H9 (cell line): Measurements from ENCODE around the gene CHRNA5. TPM values are rescaled to one million over a fixed set of nuclear protein-coding genes. Genes with fewer than 3 reads are reported as not detected.

Experiments
- DNase-seq: peaks from one replicate; pipeline ENCODE4 v3.0.0-alpha.2; 2017
- H2AFZ ChIP-seq: one replicate; pipeline ENCODE4 v1.6.1; 2013; ENCODE audit warnings: mild to moderate bottlenecking, low read length, control low read depth, moderate library complexity
- H2AK5ac ChIP-seq: 2 replicates; pipeline ENCODE4 v1.6.1; 2013; ENCODE audit warnings: low read length, control low read depth, mixed read lengths; ENCODE audit not compliant: insufficient read length
- H2BK120ac ChIP-seq: one replicate; pipeline ENCODE4 v1.6.1; 2013; ENCODE audit warnings: low read depth, mild to moderate bottlenecking, low read length, control low read depth, inconsistent platforms; ENCODE audit not compliant: poor library complexity, severe bottlenecking
- H2BK12ac ChIP-seq: 2 replicates; pipeline ENCODE4 v1.6.1; 2013; ENCODE audit warnings: low read length, control low read depth, mixed read lengths, low read depth; ENCODE audit not compliant: insufficient read length
- H2BK15ac ChIP-seq: 2 replicates; pipeline ENCODE4 v1.6.1; 2013; ENCODE audit warnings: low read depth, low read length, control low read depth
- H2BK20ac ChIP-seq: one replicate; pipeline ENCODE4 v1.6.1; 2013; ENCODE audit warnings: low read depth, mild to moderate bottlenecking, low read length, control low read depth, inconsistent platforms; ENCODE audit not compliant: poor library complexity, severe bottlenecking
- H2BK5ac ChIP-seq: 2 replicates; pipeline ENCODE4 v1.6.1; 2013; ENCODE audit warnings: low read length, control low read depth, mixed read lengths; ENCODE audit not compliant: insufficient read length
- H3K14ac ChIP-seq: 2 replicates; pipeline ENCODE4 v1.6.1; 2013; ENCODE audit warnings: low read length, control low read depth; ENCODE audit not compliant: insufficient read depth
- H3K18ac ChIP-seq: 2 replicates; pipeline ENCODE4 v1.6.1; 2013; ENCODE audit warnings: low read depth, mild to moderate bottlenecking, mixed read lengths, low read length, control low read depth; ENCODE audit not compliant: insufficient read length
- H3K23ac ChIP-seq: 2 replicates; pipeline ENCODE4 v1.6.1; 2013; ENCODE audit warnings: low read length, control low read depth, mixed read lengths, low read depth; ENCODE audit not compliant: insufficient read length
- H3K23me2 ChIP-seq: 2 replicates; pipeline ENCODE4 v1.6.1; 2013; ENCODE audit warnings: low read depth, mild to moderate bottlenecking, mixed read lengths, low read length, control low read depth; ENCODE audit not compliant: insufficient read length, poor library complexity, severe bottlenecking
- H3K27ac ChIP-seq: 2 replicates; pipeline ENCODE4 v1.5.1; 2013; ENCODE audit warnings: low read length, control low read depth, mixed read lengths, low read depth; ENCODE audit not compliant: insufficient read length
- H3K27me3 ChIP-seq: 2 replicates; pipeline ENCODE4 v1.6.1; 2013; ENCODE audit warnings: low read length, control low read depth, inconsistent platforms; ENCODE audit not compliant: insufficient read depth
- H3K4ac ChIP-seq: 2 replicates; pipeline ENCODE4 v1.6.1; 2013; ENCODE audit warnings: low read depth, mild to moderate bottlenecking, control low read depth, inconsistent platforms, low read length, moderate library complexity
- H3K4me1 ChIP-seq: 2 replicates; pipeline ENCODE4 v1.6.1; 2013; ENCODE audit warnings: low read length, control low read depth, inconsistent platforms; ENCODE audit not compliant: insufficient read depth
- H3K4me2 ChIP-seq: 2 replicates; pipeline ENCODE4 v1.6.1; 2013; ENCODE audit warnings: low read length, control low read depth, mixed read lengths; ENCODE audit not compliant: insufficient read length, insufficient read depth
- H3K56ac ChIP-seq: 2 replicates; pipeline ENCODE4 v1.6.1; 2013; ENCODE audit warnings: low read depth, mild to moderate bottlenecking, mixed read lengths, low read length, control low read depth; ENCODE audit not compliant: insufficient read length
- H3K79me1 ChIP-seq: 2 replicates; pipeline ENCODE4 v1.6.1; 2013; ENCODE audit warnings: low read depth, mild to moderate bottlenecking, moderate library complexity, low read length, control low read depth, inconsistent platforms; ENCODE audit not compliant: insufficient read depth, poor library complexity, severe bottlenecking
- H3K79me2 ChIP-seq: 2 replicates; pipeline ENCODE4 v1.6.1; 2013; ENCODE audit warnings: low read length, control low read depth, inconsistent platforms; ENCODE audit not compliant: insufficient read depth
- H3K9ac ChIP-seq: 2 replicates; pipeline ENCODE4 v1.6.1; 2013; ENCODE audit warnings: low read length, control low read depth, mixed read lengths; ENCODE audit not compliant: insufficient read length; ENCODE audit errors: extremely low read depth
- H3K9me3 ChIP-seq: one replicate; pipeline ENCODE4 v1.6.1; 2013; ENCODE audit warnings: low read depth, low read length, inconsistent platforms; ENCODE audit not compliant: control insufficient read depth
- H3T11ph ChIP-seq: one replicate; pipeline ENCODE4 v1.6.1; 2013; ENCODE audit warnings: mild to moderate bottlenecking, low read length, control low read depth, inconsistent platforms
- H4K20me1 ChIP-seq: one replicate; pipeline ENCODE4 v1.6.1; 2013; ENCODE audit not compliant: control insufficient read depth, insufficient read length, insufficient read depth
- H4K5ac ChIP-seq: 2 replicates; pipeline ENCODE4 v1.6.1; 2013; ENCODE audit warnings: low read depth, mild to moderate bottlenecking, mixed read lengths, low read length, control low read depth; ENCODE audit not compliant: insufficient read length
- H4K8ac ChIP-seq: replicated peaks from 2 replicates; pipeline ENCODE4 v1.6.1; 2013; ENCODE audit warnings: low read length, control low read depth, mixed read lengths, low read depth; ENCODE audit not compliant: insufficient read length
- H4K91ac ChIP-seq: 2 replicates; pipeline ENCODE4 v1.6.1; 2013; ENCODE audit warnings: low read depth, mild to moderate bottlenecking, moderate library complexity, mixed read lengths, low read length, control low read depth; ENCODE audit not compliant: insufficient read length
- H3K27ac Mint-ChIP-seq, 3 experiments: 2 replicates in 2 of 3; 3 replicates in 1 of 3; pipeline ENCODE4 v1.8.0; 2020 to 2021; ENCODE audit warnings: mixed read lengths in 3 of 3, mild to moderate bottlenecking in 1 of 3, moderate library complexity in 1 of 3
- H3K27me3 Mint-ChIP-seq: 2 replicates; pipeline ENCODE4 v1.8.0; 2021; ENCODE audit warnings: low read depth, mild to moderate bottlenecking, moderate library complexity, mixed read lengths
- H3K36me3 Mint-ChIP-seq, 3 experiments: 2 replicates in 2 of 3; 3 replicates in 1 of 3; pipeline ENCODE4 v1.8.0; 2020 to 2021; ENCODE audit warnings: low read depth in 3 of 3, mixed read lengths in 3 of 3; ENCODE audit not compliant: insufficient read depth in 1 of 3
- H3K4me1 Mint-ChIP-seq, 2 experiments: 2 replicates each; pipeline ENCODE4 v1.8.0; 2020; ENCODE audit warnings: mixed read lengths in 2 of 2
- H3K4me3 Mint-ChIP-seq, 2 experiments: 2 replicates in 1 of 2; 3 replicates in 1 of 2; pipeline ENCODE4 v1.8.0; 2020 to 2021; ENCODE audit warnings: mild to moderate bottlenecking in 2 of 2, mixed read lengths in 2 of 2, moderate library complexity in 1 of 2
- H3K9me3 Mint-ChIP-seq, 2 experiments: 2 replicates in 1 of 2; 3 replicates in 1 of 2; pipeline ENCODE4 v1.8.0; 2020; ENCODE audit warnings: mild to moderate bottlenecking in 2 of 2, mixed read lengths in 2 of 2, moderate library complexity in 1 of 2
- CTCF ChIP-seq: fragments of 200-600 bp; sonication (generic); conservative IDR thresholded peaks from 3 replicates; pipeline ENCODE4 v1.8.0; 2021; ENCODE audit warnings: antibody characterized with exemption, mild to moderate bottlenecking
- WGBS: extraction: QIAGEN DNeasy Blood & Tissue Kit; methylation state at CpG from one replicate; pipeline ENCODE4 v1.1.7; 2013; ENCODE audit warnings: missing lambda C conversion rate, low lambda C conversion rate, mixed read lengths; ENCODE audit not compliant: insufficient read length; ENCODE audit errors: extremely low coverage; 5-methylcytosine and 5-hydroxymethylcytosine counted together
- total RNA-seq: library from RNA; stranded (reverse); gene quantifications from 2 replicates; pipeline ENCODE4 v1.2.1, GENCODE V29; 2021

CHRNA5 gene
- total RNA-seq, 1 experiment from 2014 or later: 16.5 TPM

GRCh38 chr15:78625606-78626280 is 60.4 kb downstream of the CHRNA5 start:
- Histone ChIP-seq H3T11ph (no peak overlapping the region), H3K27me3 (peaks cover 2% of the 10 kb centered on the region; the same call in 1 of the 2 replicates), H2BK20ac (no peak overlapping the region), H3K14ac (no peak overlapping the region; the same call in 1 of the 2 replicates), H4K91ac (no peak overlapping the region), H3K4me1 (no peaks in the 10 kb centered on the region), H2BK120ac (no peak overlapping the region), H3K23ac (no peak overlapping the region), H2BK5ac (no peak overlapping the region), H3K79me2 (no peaks in the 10 kb centered on the region), H2BK12ac (no peak overlapping the region), H2BK15ac (no peak overlapping the region), H4K20me1 (no peaks in the 10 kb centered on the region), H4K8ac (no peak overlapping the region), H2AFZ (no peak overlapping the region), H3K9ac (no peak overlapping the region), H2AK5ac (no peak overlapping the region), H3K18ac (no peak overlapping the region), H3K27ac (no peak overlapping the region), H3K4ac (no peak overlapping the region), H4K5ac (no peak overlapping the region), H3K56ac (no peak overlapping the region), H3K9me3 (no peaks in the 10 kb centered on the region), H3K4me2 (no peak overlapping the region), H3K79me1 (no peaks in the 10 kb centered on the region), H3K23me2 (peaks cover 4% of the 10 kb centered on the region)
- H3K27ac Mint-ChIP-seq: no peak overlapping the region
- DNase-seq: no peak
- peaks cover 6 to 7% of the 10 kb centered on the region in 2 experiments; a peak in 1 of 4 replicates for H3K4me1 Mint-ChIP-seq
- H3K27me3 Mint-ChIP-seq: peaks cover 52% of the 10 kb centered on the region
- no peak for TF ChIP-seq CTCF
- no peak overlapping the region for H3K4me3 Mint-ChIP-seq
- peaks cover 0 to 9% (median 4%) of the 10 kb centered on the region in 3 experiments; a peak in 2 of 7 replicates for H3K36me3 Mint-ChIP-seq
- no peaks in the 10 kb centered on the region for H3K9me3 Mint-ChIP-seq
- no CpG with 5 or more reads among the region's 12 CpGs for WGBS
